OCI-LY1 (cell line): ENCODE results near the gene TEX28.

ENCODE experiments used
- H2AFZ ChIP-seq: fragments of 200-600 bp; sonication (generic), shearing (Covaris generic); 2 replicates; pipeline ENCODE4 v1.6.0; 2014; ENCODE audit warnings: antibody characterized with exemption, mild to moderate bottlenecking, low read length
- H3F3A ChIP-seq: fragments of 200-600 bp; sonication (generic), shearing (Covaris generic); 2 replicates; pipeline ENCODE4 v1.6.0; 2014; ENCODE audit warnings: mild to moderate bottlenecking, antibody characterized with exemption, low read length, moderate library complexity; ENCODE audit not compliant: insufficient read depth
- H3K27ac ChIP-seq: fragments of 200-600 bp; sonication (generic); 2 replicates; pipeline ENCODE4 v1.5.1; 2014; ENCODE audit warnings: low read length, mixed run types, mild to moderate bottlenecking, low read depth; ENCODE audit not compliant: poor library complexity, severe bottlenecking
- H3K27me3 ChIP-seq: fragments of 200-600 bp; sonication (generic); 2 replicates; pipeline ENCODE4 v1.6.0; 2014; ENCODE audit warnings: antibody characterized with exemption, mild to moderate bottlenecking, low read length, moderate library complexity; ENCODE audit not compliant: insufficient read depth
- H3K36me3 ChIP-seq: fragments of 200-600 bp; sonication (generic); 2 replicates; pipeline ENCODE4 v1.6.1; 2014; ENCODE audit warnings: mild to moderate bottlenecking, antibody characterized with exemption, low read length, moderate library complexity, mixed read lengths; ENCODE audit not compliant: insufficient read depth
- H3K4me1 ChIP-seq: fragments of 200-600 bp; sonication (generic); 2 replicates; pipeline ENCODE4 v1.5.1; 2014; ENCODE audit warnings: mild to moderate bottlenecking, low read length, moderate library complexity; ENCODE audit not compliant: insufficient read depth, severe bottlenecking
- H3K4me2 ChIP-seq: fragments of 200-600 bp; sonication (generic), shearing (Covaris generic); 2 replicates; pipeline ENCODE4 v1.6.1; 2014; ENCODE audit warnings: low read length
- H3K4me3 ChIP-seq: fragments of 200-600 bp; sonication (generic); 2 replicates; pipeline ENCODE4 v1.5.1; 2014; ENCODE audit warnings: low read length, low read depth, mild to moderate bottlenecking, mixed read lengths; ENCODE audit not compliant: poor library complexity, severe bottlenecking
- H3K79me2 ChIP-seq: fragments of 200-600 bp; shearing (Covaris generic); 2 replicates; pipeline ENCODE4 v1.6.1; 2016; ENCODE audit warnings: mixed run types, low read length, mixed read lengths; ENCODE audit not compliant: insufficient read depth
- H3K9ac ChIP-seq: fragments of 200-600 bp; sonication (generic), shearing (Covaris generic); 2 replicates; pipeline ENCODE4 v1.6.1; 2014; ENCODE audit warnings: mild to moderate bottlenecking, low read length, mixed read lengths
- H3K9me2 ChIP-seq: fragments of 200-600 bp; sonication (generic), shearing (Covaris generic); 2 replicates; pipeline ENCODE4 v1.6.1; 2014; ENCODE audit warnings: low read depth, mild to moderate bottlenecking, low read length, mixed read lengths
- H3K9me3 ChIP-seq: fragments of 200-600 bp; shearing (Covaris generic); 2 replicates; pipeline ENCODE4 v1.6.1; 2014; ENCODE audit warnings: low read length, mixed read lengths
- H4K20me1 ChIP-seq: fragments of 200-600 bp; sonication (generic), shearing (Covaris generic); 2 replicates; pipeline ENCODE4 v1.6.0; 2016; ENCODE audit warnings: mild to moderate bottlenecking, low read length; ENCODE audit not compliant: insufficient read depth
- EZH2 ChIP-seq: fragments of 200-600 bp; sonication (generic), shearing (Covaris generic); IDR thresholded peaks from 2 replicates; pipeline ENCODE4 v1.8.0; 2017; ENCODE audit warnings: borderline replicate concordance, mixed run types, mild to moderate bottlenecking, antibody characterized with exemption, low read length, moderate library complexity, mixed read lengths
- TF ChIP-seq, protein P1 (sequence below): fragments of 200-600 bp; sonication (generic), shearing (Covaris generic); IDR thresholded peaks from 2 replicates; pipeline ENCODE4 v1.5.1; 2017; ENCODE audit warnings: mild to moderate bottlenecking, antibody characterized with exemption, low read length, moderate library complexity, mixed read lengths

TEX28 gene

DNA sequence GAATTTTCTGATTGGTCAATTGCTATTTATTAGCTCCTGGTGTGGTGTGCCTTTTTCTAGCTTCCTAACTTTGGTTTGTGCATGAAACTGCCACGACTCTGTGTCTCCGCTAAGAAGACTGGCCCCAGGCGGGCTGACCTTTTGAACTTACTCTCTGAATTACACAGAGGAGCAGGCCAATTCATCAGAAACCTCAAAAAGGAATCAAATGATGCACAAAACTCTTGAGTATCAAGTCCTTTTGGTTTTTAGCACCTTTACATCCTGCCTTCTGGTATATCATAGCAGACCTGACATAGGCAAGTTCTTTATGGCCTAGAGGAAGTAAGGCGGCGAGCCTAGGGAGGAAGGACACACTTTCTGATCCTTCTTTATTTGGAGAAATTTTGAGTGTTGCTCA is 18.2 kb upstream of the TEX28 start:
- Histone ChIP-seq H3F3A (no peaks in the 10 kb centered on the region), H2AFZ (no peak overlapping the region), H3K4me3 (no peak overlapping the region), H3K79me2 (no peaks in the 10 kb centered on the region), H3K9me3 (no peaks in the 10 kb centered on the region), H3K9ac (no peak overlapping the region), H4K20me1 (no peaks in the 10 kb centered on the region), H3K9me2 (no peaks in the 10 kb centered on the region), H3K27me3 (no peaks in the 10 kb centered on the region), H3K27ac (no peak overlapping the region), H3K4me2 (no peak overlapping the region), H3K36me3 (no peaks in the 10 kb centered on the region), H3K4me1 (no peaks in the 10 kb centered on the region)
- TF ChIP-seq, protein P1, sequence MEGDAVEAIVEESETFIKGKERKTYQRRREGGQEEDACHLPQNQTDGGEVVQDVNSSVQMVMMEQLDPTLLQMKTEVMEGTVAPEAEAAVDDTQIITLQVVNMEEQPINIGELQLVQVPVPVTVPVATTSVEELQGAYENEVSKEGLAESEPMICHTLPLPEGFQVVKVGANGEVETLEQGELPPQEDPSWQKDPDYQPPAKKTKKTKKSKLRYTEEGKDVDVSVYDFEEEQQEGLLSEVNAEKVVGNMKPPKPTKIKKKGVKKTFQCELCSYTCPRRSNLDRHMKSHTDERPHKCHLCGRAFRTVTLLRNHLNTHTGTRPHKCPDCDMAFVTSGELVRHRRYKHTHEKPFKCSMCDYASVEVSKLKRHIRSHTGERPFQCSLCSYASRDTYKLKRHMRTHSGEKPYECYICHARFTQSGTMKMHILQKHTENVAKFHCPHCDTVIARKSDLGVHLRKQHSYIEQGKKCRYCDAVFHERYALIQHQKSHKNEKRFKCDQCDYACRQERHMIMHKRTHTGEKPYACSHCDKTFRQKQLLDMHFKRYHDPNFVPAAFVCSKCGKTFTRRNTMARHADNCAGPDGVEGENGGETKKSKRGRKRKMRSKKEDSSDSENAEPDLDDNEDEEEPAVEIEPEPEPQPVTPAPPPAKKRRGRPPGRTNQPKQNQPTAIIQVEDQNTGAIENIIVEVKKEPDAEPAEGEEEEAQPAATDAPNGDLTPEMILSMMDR, result no peak
- no peak for TF ChIP-seq EZH2

DNA sequence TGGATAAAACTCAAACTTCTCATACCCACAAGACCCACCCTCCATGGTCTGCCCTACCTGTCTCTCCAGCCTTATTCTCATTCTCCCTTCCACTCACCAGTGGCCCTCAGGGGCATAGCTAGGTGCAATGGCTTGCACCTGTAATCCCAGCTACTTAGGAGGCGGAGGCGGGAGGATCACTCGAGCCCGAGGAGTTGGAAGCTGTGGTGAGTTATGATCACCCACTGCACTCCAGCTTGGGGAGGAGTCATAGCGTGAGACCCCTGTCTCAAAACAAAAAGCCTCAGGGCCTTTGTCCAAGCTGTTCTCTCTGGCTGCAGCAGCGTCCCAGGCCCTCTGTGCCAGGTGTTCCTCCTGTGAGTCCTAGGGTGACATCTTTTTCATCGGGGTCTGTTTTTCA is 17.2 kb upstream of the TEX28 start:
- Histone ChIP-seq H3K4me1 (no peaks in the 10 kb centered on the region), H4K20me1 (no peaks in the 10 kb centered on the region), H3K9me3 (no peaks in the 10 kb centered on the region), H3K36me3 (no peaks in the 10 kb centered on the region), H3F3A (no peaks in the 10 kb centered on the region), H2AFZ (no peak overlapping the region), H3K4me2 (no peak overlapping the region), H3K4me3 (no peak overlapping the region), H3K27ac (no peak overlapping the region), H3K9me2 (no peaks in the 10 kb centered on the region), H3K27me3 (no peaks in the 10 kb centered on the region), H3K79me2 (no peaks in the 10 kb centered on the region), H3K9ac (no peak overlapping the region)
- no peak for TF ChIP-seq EZH2
- TF ChIP-seq, protein P1, result no peak

DNA sequence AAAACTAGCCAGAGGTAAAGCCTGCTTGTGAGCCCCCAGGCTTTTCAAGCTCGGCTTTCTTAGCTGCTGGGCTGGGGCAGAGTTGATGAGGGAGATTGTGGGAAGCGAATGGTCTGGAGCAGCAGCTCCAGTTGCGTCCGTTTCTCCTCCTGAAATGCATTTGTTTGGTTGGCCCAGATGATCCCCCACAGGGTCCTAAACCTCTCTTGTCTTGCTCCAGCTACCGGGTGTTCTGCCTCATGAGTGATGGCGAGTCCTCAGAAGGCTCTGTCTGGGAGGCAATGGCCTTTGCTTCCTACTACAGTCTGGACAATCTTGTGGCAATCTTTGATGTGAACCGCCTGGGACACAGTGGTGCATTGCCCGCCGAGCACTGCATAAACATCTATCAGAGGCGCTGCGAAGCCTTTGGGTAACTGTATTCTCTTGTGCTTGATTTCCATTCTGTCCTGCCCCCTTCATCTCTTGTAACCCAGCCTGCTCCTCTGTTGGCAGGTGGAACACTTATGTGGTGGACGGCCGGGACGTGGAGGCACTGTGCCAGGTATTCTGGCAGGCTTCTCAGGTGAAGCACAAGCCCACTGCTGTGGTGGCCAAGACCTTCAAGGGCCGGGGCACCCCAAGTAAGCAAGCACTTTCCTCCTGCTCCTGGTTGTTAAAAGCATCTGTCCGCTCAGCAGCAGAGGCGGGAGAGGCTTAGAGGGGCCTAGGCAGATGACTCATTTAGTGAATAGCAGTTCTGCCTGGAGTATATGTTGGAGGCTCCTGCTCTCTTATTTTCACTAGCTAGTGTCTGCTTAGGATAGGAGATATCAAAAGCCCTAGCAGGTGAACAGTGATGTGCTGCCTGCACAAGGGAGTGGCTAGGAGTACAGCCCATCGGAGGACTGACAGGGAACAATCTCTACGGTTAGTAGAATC is 16.0 kb upstream of the TEX28 start:
- H3K9ac ChIP-seq, result no peak overlapping the region

More for the DNA sequence above, 16.0 kb upstream of the TEX28 start:
- Histone ChIP-seq H4K20me1 (no peaks in the 10 kb centered on the region), H3K27ac (no peak overlapping the region), H3K9me2 (no peaks in the 10 kb centered on the region), H3K79me2 (no peaks in the 10 kb centered on the region), H3K4me1 (no peaks in the 10 kb centered on the region), H2AFZ (no peak overlapping the region), H3K36me3 (no peaks in the 10 kb centered on the region), H3K4me2 (no peak overlapping the region), H3K27me3 (no peaks in the 10 kb centered on the region), H3K4me3 (no peak overlapping the region), H3F3A (no peaks in the 10 kb centered on the region), H3K9me3 (no peaks in the 10 kb centered on the region)
- TF ChIP-seq EZH2, result no peak
- TF ChIP-seq, protein P1, result no peak
